Tibial nerve (tissue), 4 donors: ENCODE measurements around the gene GDAP1L1.

Source experiments
- EP300 ChIP-seq, 2 donors: sonication (generic); formaldehyde crosslinking; IDR thresholded peaks; one replicate each; pipeline ENCODE4 v1.6.1; 2017; ENCODE audit warnings: antibody characterized with exemption in 2 of 2, mild to moderate bottlenecking in 1 of 2
- POLR2A ChIP-seq, 2 donors: fragments of 450-650 bp; IDR thresholded peaks; one replicate each; pipeline ENCODE4 v1.6.1; 2017; ENCODE audit warnings: antibody characterized with exemption in 2 of 2, mild to moderate bottlenecking in 2 of 2, moderate library complexity in 2 of 2
- TF ChIP-seq, protein P1 (sequence below), 5 experiments: fragments of 200-600 bp in 3 of 5; fragments of 450-650 bp in 2 of 5; sonication (generic) in 3 of 5; IDR thresholded peaks; one replicate each; pipeline ENCODE4 v1.5.1; 2016 to 2019; ENCODE audit warnings: antibody characterized with exemption in 5 of 5, mild to moderate bottlenecking in 3 of 5, moderate library complexity in 2 of 5

- TF ChIP-seq, protein P1, sequence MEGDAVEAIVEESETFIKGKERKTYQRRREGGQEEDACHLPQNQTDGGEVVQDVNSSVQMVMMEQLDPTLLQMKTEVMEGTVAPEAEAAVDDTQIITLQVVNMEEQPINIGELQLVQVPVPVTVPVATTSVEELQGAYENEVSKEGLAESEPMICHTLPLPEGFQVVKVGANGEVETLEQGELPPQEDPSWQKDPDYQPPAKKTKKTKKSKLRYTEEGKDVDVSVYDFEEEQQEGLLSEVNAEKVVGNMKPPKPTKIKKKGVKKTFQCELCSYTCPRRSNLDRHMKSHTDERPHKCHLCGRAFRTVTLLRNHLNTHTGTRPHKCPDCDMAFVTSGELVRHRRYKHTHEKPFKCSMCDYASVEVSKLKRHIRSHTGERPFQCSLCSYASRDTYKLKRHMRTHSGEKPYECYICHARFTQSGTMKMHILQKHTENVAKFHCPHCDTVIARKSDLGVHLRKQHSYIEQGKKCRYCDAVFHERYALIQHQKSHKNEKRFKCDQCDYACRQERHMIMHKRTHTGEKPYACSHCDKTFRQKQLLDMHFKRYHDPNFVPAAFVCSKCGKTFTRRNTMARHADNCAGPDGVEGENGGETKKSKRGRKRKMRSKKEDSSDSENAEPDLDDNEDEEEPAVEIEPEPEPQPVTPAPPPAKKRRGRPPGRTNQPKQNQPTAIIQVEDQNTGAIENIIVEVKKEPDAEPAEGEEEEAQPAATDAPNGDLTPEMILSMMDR (IDR thresholded peaks at IDR 0.05) = no peak
- TF ChIP-seq POLR2A (IDR thresholded peaks at IDR 0.05) (no peak), EP300 (IDR thresholded peaks at IDR 0.05) (no peak)
These were observed 40.4 kb downstream of the GDAP1L1 start for GRCh38 chr20:44287272-44288097.
